GM23248 (cell line): ENCODE data around the gene ATP2B1. TPM values are rescaled to one million over a fixed set of nuclear protein-coding genes. Genes with fewer than 3 reads are reported as not detected.

Source experiments
- DNase-seq: peaks from one replicate; pipeline ENCODE4 v3.0.0-alpha.2; 2015
- H2AFZ ChIP-seq: fragments of 200-600 bp; sonication (generic); 2 replicates; pipeline ENCODE4 v1.6.1; 2016; ENCODE audit warnings: antibody characterized with exemption
- H3F3A ChIP-seq: fragments of 200-600 bp; sonication (generic); 2 replicates; pipeline ENCODE4 v1.6.1; 2016; ENCODE audit warnings: mild to moderate bottlenecking, antibody characterized with exemption, mixed run types; ENCODE audit not compliant: insufficient read depth
- H3K27ac ChIP-seq: fragments of 200-600 bp; sonication (generic); 2 replicates; pipeline ENCODE4 v1.5.1; 2016; ENCODE audit warnings: mild to moderate bottlenecking
- H3K27me3 ChIP-seq: fragments of 200-600 bp; sonication (generic); replicated peaks from 2 replicates; pipeline ENCODE4 v1.6.1; 2016; ENCODE audit warnings: mild to moderate bottlenecking; ENCODE audit not compliant: insufficient read depth
- H3K36me3 ChIP-seq: fragments of 200-600 bp; sonication (generic); 2 replicates; pipeline ENCODE4 v1.6.1; 2016; ENCODE audit warnings: low read depth, mild to moderate bottlenecking
- H3K4me1 ChIP-seq: fragments of 200-600 bp; sonication (generic); 2 replicates; pipeline ENCODE4 v1.6.1; 2016; ENCODE audit warnings: mild to moderate bottlenecking; ENCODE audit not compliant: insufficient read depth
- H3K4me2 ChIP-seq: fragments of 200-600 bp; sonication (generic); one replicate; pipeline ENCODE4 v1.6.1; 2016; ENCODE audit warnings: mild to moderate bottlenecking; ENCODE audit not compliant: unreplicated experiment
- H3K4me3 ChIP-seq: fragments of 200-600 bp; sonication (generic); 2 replicates; pipeline ENCODE4 v1.5.1; 2016; ENCODE audit warnings: mild to moderate bottlenecking
- H3K79me2 ChIP-seq: fragments of 200-600 bp; sonication (generic); 2 replicates; pipeline ENCODE4 v1.6.1; 2016; ENCODE audit warnings: mild to moderate bottlenecking; ENCODE audit not compliant: insufficient read depth
- H3K9ac ChIP-seq: fragments of 200-600 bp; sonication (generic); 2 replicates; pipeline ENCODE4 v1.6.1; 2016; ENCODE audit warnings: mild to moderate bottlenecking
- H3K9me2 ChIP-seq: fragments of 200-600 bp; sonication (generic); 2 replicates; pipeline ENCODE4 v1.6.1; 2016; ENCODE audit warnings: mixed run types, mild to moderate bottlenecking, moderate library complexity; ENCODE audit not compliant: insufficient read depth
- H3K9me3 ChIP-seq: fragments of 200-600 bp; sonication (generic); one replicate; pipeline ENCODE4 v1.6.1; 2017; ENCODE audit warnings: low read depth
- H4K20me1 ChIP-seq: fragments of 200-600 bp; sonication (generic); 2 replicates; pipeline ENCODE4 v1.6.0; 2016; ENCODE audit not compliant: insufficient read depth
- EZH2 ChIP-seq: fragments of 200-600 bp; sonication (generic); IDR thresholded peaks from 2 replicates; pipeline ENCODE4 v1.6.1; 2018; ENCODE audit warnings: antibody characterized with exemption, mild to moderate bottlenecking; ENCODE audit not compliant: insufficient read depth, poor library complexity, severe bottlenecking
- EZH2phosphoT487 ChIP-seq: fragments of 200-600 bp; sonication (generic); IDR thresholded peaks from 2 replicates; pipeline ENCODE4 v1.6.1; 2018; ENCODE audit warnings: antibody characterized with exemption, moderate library complexity, mild to moderate bottlenecking, low read depth; ENCODE audit not compliant: insufficient read depth
- WGBS, 2 experiments: methylation state at CpG; one replicate each; pipeline ENCODE4 v1.1.6; 2015 to 2017; ENCODE audit warnings: low lambda C conversion rate in 2 of 2, low coverage in 1 of 2; ENCODE audit errors: missing lambda C conversion rate in 2 of 2; 5-methylcytosine and 5-hydroxymethylcytosine counted together
- in situ Hi-C: fragments of 300-500 bp; cut with MboI; formaldehyde crosslinking; loops from 2 replicates; pipeline ENCODE4 v1.15.0; 2020
- polyA plus RNA-seq: library from polyadenylated mRNA; unstranded; fragments of >200 nt; fragmentation: Nextera tagmentation; extraction: Ambion mirVana; gene quantifications from 2 replicates; pipeline ENCODE4 v1.2.1, GENCODE V29; 2016
- total RNA-seq: library from RNA; depleted of rRNA; stranded (reverse); fragments of >200 nt; shearing (Covaris generic); gene quantifications from 2 replicates; pipeline ENCODE4 v1.2.3, GENCODE V29; 2014

The ATP2B1 gene
- total and polyA plus RNA-seq, 2 experiments from 2014 or later = 34.5 to 80.1 TPM

DNA sequence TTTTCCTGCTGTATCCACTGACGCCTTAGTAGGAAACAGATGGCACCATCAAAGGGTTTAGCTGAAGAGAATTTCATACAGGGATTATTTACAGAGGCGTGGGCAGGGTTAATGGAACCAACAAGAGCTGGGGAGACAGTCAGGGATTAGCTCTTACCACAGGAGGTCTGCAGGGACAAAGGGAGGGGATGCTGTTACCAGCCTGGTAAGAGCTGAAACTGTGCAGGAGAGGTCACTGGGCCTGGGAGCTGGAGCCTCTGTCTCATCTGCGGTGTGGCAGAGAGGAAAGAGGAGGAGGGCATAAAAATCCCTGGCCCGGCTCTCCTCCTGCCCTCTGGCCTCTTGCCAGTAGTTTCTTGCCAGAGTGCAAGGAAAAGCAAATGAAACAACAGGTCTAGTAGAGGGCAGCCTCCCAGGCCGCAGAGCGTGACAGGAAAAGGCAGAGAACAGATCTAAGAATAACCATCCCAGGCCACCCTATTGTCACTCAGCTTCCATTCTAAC, 163.9 kb downstream of the ATP2B1 start:
- Histone ChIP-seq H3K4me2 (no peak overlapping the region), H3K9me2 (no peaks in the 10 kb centered on the region), H3F3A (no peaks in the 10 kb centered on the region), H3K9me3 (no peaks in the 10 kb centered on the region), H3K4me3 (no peak overlapping the region), H4K20me1 (no peaks in the 10 kb centered on the region), H3K27ac (no peak overlapping the region), H3K36me3 (no peaks in the 10 kb centered on the region), H3K9ac (no peak overlapping the region), H3K79me2 (no peaks in the 10 kb centered on the region), H3K4me1 (peaks cover 10% of the 10 kb centered on the region; the same call in 1 of the 2 replicates), H3K27me3 (no peaks in the 10 kb centered on the region), H2AFZ (no peak overlapping the region)
- peak; percentile 48 for DNase-seq
- in situ Hi-C loops = no loop called here
- TF ChIP-seq EZH2phosphoT487 = no peak
- TF ChIP-seq EZH2 = no peak
- 50 to 62% methylated on average over 6 of the region's 6 CpGs for WGBS, 2 experiments

GRCh38 chr12:89544022-89544421, 164.6 kb downstream of the ATP2B1 start:
- Histone ChIP-seq H3K79me2 (no peaks in the 10 kb centered on the region), H3F3A (no peaks in the 10 kb centered on the region), H3K4me3 (no peak overlapping the region), H3K36me3 (no peaks in the 10 kb centered on the region), H3K9me3 (no peaks in the 10 kb centered on the region), H3K4me1 (peaks cover 10% of the 10 kb centered on the region; the same call in 1 of the 2 replicates), H4K20me1 (no peaks in the 10 kb centered on the region), H3K9me2 (no peaks in the 10 kb centered on the region), H3K27me3 (no peaks in the 10 kb centered on the region), H3K27ac (no peak overlapping the region), H3K9ac (no peak overlapping the region), H2AFZ (no peak overlapping the region), H3K4me2 (no peak overlapping the region)
- no peak for TF ChIP-seq EZH2
- 100% methylated on average over 1 of the region's 1 CpG for WGBS, 2 experiments
- in situ Hi-C loops = no loop called here
- DNase-seq = no peak

DNA sequence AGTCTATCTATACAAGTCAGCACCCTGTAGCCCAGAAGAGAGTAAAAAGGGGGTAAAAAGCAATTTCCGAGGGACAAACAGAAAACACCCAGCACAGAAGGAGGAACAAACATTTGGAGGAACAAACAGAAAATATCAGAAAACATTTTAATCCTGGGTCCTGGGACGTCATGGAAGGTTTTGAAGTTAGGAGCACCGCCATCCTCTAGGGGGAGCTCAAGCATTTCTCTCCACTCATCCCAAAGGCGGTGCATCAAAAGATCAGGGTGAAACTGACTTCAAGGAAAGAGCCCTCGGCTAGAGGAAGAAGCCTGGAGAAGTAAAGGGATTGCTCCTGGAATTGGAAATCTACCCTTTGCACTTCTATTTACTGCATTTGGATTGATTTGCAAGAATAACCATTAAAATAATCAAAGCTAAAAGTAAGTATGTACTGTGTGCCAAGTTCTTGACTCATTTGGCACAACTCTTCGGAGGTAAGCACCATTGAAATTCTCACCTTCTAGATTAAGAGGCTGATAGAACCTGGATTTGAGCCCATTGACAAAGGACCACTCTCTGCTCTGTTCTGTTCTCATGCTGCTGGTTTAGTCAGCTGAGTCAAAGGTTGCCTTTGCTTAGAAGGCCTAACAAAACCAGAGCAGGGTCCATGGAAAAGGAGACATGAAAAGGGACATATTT, 165.6 kb downstream of the ATP2B1 start:
- Histone ChIP-seq H3K4me1 (peaks cover 10% of the 10 kb centered on the region; the same call in 1 of the 2 replicates), H3K79me2 (no peaks in the 10 kb centered on the region), H3K27ac (no peak overlapping the region), H3K9me3 (no peaks in the 10 kb centered on the region), H3K9ac (no peak overlapping the region), H2AFZ (no peak overlapping the region), H3K36me3 (no peaks in the 10 kb centered on the region), H3K9me2 (no peaks in the 10 kb centered on the region), H3K4me3 (no peak overlapping the region), H3K27me3 (no peaks in the 10 kb centered on the region), H3K4me2 (peak overlapping the region; percentile 10), H3F3A (no peaks in the 10 kb centered on the region), H4K20me1 (no peaks in the 10 kb centered on the region)
- DNase-seq = peak; percentile 90
- TF ChIP-seq EZH2 (no peak), EZH2phosphoT487 (no peak)
- in situ Hi-C loops = no loop called here
- 14 to 16% methylated on average over 6 of the region's 6 CpGs for WGBS, 2 experiments

DNA sequence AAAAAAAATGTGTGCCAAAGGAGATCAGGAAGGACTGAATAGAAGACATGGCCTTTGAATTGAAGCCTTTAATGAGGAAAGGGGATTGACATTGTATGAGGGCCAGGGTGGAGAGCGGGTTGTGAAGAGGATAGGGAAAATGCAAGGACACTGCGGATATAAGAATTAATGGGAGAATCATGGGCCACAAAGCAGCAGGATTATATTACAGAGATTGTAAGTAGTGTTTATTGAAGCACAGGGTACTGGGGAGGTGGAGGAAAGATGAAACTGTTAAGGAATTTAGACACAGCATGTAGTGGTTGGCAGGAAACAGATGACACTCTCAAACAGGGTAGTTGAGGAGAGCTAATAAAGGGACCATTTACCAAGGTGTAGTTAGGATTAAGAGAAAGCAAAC, 166.4 kb downstream of the ATP2B1 start:
- no peaks in the 10 kb centered on the region for H3K9me2 ChIP-seq
- H3K9me3 ChIP-seq = no peaks in the 10 kb centered on the region
- H3K9ac ChIP-seq = no peak overlapping the region
- no peak overlapping the region for H3K27ac ChIP-seq
- no peaks in the 10 kb centered on the region for H3K79me2 ChIP-seq
- no peak overlapping the region for H3K4me3 ChIP-seq
- TF ChIP-seq EZH2phosphoT487 = no peak
- TF ChIP-seq EZH2 = no peak
- H4K20me1 ChIP-seq = no peaks in the 10 kb centered on the region
- H3K4me1 ChIP-seq = peaks cover 10% of the 10 kb centered on the region; the same call in 1 of the 2 replicates
- no peak overlapping the region for H3K4me2 ChIP-seq
- WGBS, 2 experiments = 96% methylated on average over 2 of the region's 2 CpGs
- in situ Hi-C loops = no loop called here
- H3F3A ChIP-seq = no peaks in the 10 kb centered on the region
- no peak overlapping the region for H2AFZ ChIP-seq
- no peak for DNase-seq
- no peaks in the 10 kb centered on the region for H3K27me3 ChIP-seq
- H3K36me3 ChIP-seq = no peaks in the 10 kb centered on the region
